ENCODE results near the gene THAP7. TPM values are rescaled to one million over a fixed set of nuclear protein-coding genes. Genes with fewer than 3 reads are reported as not detected.
"Not testable (repeated sequence)": the region's sequence is repeated elsewhere in the genome, so short reads cannot be mapped to it uniquely, and the experiment has no call there.

The THAP7 gene
- total RNA-seq, 1 donor from 2014 or later, result 14.7 TPM

DNA sequence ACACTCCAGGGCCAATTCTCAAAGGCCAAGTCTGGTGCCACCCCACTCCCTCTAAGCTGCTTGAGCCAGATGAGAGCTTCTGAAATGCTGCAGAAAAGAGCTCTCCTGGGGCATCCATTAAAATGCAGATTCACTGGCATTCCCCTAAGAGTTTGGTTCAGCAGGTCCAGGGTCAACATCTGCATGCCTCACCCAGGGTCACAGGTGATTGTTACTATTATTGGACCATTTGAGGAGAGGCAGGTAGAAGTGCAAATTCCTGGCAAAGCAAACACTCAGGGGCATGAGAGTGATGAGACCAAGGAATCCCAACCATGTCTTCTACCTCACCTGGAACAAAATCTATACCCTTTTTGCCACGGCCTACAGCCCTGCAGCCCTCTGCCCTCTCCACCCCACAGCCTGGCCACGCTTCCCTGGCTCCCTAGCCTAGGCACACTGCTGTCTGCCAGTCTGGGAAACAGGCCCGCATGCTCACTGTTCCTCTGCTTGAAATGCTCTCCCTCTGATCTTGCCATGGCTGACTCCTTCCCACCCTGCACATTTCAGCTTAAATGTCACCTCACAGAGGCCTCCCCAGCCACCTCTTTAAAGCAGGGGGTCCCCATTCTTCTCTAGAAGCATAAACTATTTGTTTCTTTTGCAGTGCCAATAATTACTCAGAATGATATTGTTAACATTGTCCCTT lies 8.7 kb upstream of the THAP7 start:
- H4K20me1 ChIP-seq (ENCODE audit: low read depth), result peaks cover 23% of the 10 kb centered on the region
- Mint-ChIP-seq H3K4me3 (no peak overlapping the region), H3K27ac (no peak overlapping the region), H3K36me3 (peaks cover 26% of the 10 kb centered on the region), H3K27me3 (ENCODE audit: insufficient read depth, low read depth) (peaks cover 7% of the 10 kb centered on the region), H3K9me3 (no peaks in the 10 kb centered on the region), H3K4me1 (peaks cover 47% of the 10 kb centered on the region)
- no peak overlapping the region for H3K27ac ChIP-seq
- H3K27me3 ChIP-seq, result no peaks in the 10 kb centered on the region
- H3K9me3 ChIP-seq (ENCODE audit: low read depth), result no peaks in the 10 kb centered on the region
- H3K36me3 ChIP-seq, result no peaks in the 10 kb centered on the region
- no peaks in the 10 kb centered on the region for H3K79me2 ChIP-seq (ENCODE audit: low read depth)
- H3K9ac ChIP-seq, result no peak overlapping the region
- TF ChIP-seq EZH2 (IDR thresholded peaks at IDR 0.05) (no peak), EZH2phosphoT487 (IDR thresholded peaks at IDR 0.05) (no peak)
- TF ChIP-seq, protein P1, sequence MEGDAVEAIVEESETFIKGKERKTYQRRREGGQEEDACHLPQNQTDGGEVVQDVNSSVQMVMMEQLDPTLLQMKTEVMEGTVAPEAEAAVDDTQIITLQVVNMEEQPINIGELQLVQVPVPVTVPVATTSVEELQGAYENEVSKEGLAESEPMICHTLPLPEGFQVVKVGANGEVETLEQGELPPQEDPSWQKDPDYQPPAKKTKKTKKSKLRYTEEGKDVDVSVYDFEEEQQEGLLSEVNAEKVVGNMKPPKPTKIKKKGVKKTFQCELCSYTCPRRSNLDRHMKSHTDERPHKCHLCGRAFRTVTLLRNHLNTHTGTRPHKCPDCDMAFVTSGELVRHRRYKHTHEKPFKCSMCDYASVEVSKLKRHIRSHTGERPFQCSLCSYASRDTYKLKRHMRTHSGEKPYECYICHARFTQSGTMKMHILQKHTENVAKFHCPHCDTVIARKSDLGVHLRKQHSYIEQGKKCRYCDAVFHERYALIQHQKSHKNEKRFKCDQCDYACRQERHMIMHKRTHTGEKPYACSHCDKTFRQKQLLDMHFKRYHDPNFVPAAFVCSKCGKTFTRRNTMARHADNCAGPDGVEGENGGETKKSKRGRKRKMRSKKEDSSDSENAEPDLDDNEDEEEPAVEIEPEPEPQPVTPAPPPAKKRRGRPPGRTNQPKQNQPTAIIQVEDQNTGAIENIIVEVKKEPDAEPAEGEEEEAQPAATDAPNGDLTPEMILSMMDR (IDR thresholded peaks at IDR 0.05), result no peak
- no peak overlapping the region for H3K4me2 ChIP-seq
- peaks cover 28% of the 10 kb centered on the region for H3F3A ChIP-seq (ENCODE audit: low read depth)
- H3K4me1 ChIP-seq, result peaks cover 18% of the 10 kb centered on the region
- H2AFZ ChIP-seq (replicated peaks), result no peak overlapping the region
- no peak overlapping the region for H3K4me3 ChIP-seq
- DNase-seq (ENCODE audit: low spot score), result no peak

DNA sequence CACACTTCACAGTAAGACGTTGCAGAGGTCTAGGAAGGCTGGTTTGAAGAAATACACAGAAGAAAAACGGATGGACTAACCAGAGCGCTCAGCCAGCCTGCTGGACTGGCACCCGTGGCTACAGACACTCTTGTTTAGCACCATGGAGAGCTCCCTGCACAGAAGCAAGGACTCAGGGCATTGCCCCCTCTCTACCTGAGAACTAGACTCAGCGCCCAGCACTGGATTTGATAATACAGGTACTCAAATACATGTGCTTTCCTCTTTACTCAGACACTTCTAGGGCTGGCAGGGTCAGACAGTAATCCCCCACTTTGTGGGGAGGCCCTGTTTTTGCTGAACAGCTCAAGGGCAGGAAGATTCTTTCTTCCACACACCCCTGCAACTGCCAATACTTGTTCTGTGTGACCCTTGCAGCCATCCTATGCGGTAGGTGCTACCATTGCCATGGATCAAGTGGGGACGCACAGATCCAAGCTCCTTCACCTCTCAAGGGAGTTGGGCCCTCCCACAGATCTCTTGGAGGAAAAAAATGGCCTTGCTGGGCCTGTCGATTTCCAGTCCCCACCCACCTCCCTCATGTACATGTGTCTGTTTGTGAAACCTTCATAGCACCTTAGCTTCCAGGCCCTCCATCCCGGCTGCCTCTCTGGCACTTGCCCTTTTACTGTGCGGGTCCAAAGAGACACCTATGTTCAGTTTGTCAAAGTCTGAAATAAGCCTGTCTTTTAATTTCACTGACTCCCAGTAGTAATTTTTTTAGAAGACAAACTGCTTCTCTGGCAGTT lies 7.9 kb upstream of the THAP7 start:
- Histone ChIP-seq H3K27ac (no peak overlapping the region), H3K9ac (no peak overlapping the region), H4K20me1 (ENCODE audit: low read depth) (peaks cover 23% of the 10 kb centered on the region), H3K4me1 (peaks cover 11% of the 10 kb centered on the region), H3K4me3 (no peak overlapping the region), H3K9me3 (ENCODE audit: low read depth) (no peaks in the 10 kb centered on the region), H3K79me2 (ENCODE audit: low read depth) (no peaks in the 10 kb centered on the region), H3K27me3 (no peaks in the 10 kb centered on the region), H3F3A (ENCODE audit: low read depth) (peaks cover 21% of the 10 kb centered on the region), H2AFZ (replicated peaks) (no peak overlapping the region), H3K36me3 (no peaks in the 10 kb centered on the region), H3K4me2 (no peak overlapping the region)
- H3K27me3 Mint-ChIP-seq (ENCODE audit: insufficient read depth, low read depth), result peaks cover 7% of the 10 kb centered on the region
- H3K9me3 Mint-ChIP-seq, result no peaks in the 10 kb centered on the region
- peaks cover 39% of the 10 kb centered on the region for H3K4me1 Mint-ChIP-seq
- H3K4me3 Mint-ChIP-seq, result no peak overlapping the region
- H3K36me3 Mint-ChIP-seq, result peaks cover 26% of the 10 kb centered on the region
- DNase-seq (ENCODE audit: low spot score), result peak; percentile 88
- TF ChIP-seq EZH2phosphoT487 (IDR thresholded peaks at IDR 0.05) (no peak), EZH2 (IDR thresholded peaks at IDR 0.05) (no peak)
- TF ChIP-seq, protein P1 (IDR thresholded peaks at IDR 0.05), result no peak
- H3K27ac Mint-ChIP-seq, result no peak overlapping the region

DNA sequence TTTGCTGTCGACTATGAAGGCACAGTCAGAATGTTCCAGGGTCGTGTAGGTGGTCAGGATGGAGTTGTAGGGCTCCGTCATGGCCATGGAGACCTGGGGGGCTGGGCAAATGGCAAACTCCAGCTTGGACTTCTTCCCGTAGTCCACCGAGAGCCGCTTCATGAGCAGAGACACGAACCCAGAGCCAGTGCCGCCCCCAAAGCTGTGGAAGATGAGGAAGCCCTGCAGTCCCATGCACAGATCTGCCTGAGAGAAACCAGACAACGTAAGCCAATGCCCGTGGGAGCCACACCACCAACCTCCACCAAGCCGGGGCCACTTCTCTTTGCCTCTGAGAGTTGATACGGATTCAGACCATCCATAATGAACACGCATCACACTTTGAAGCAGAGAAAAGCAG lies 7.3 kb upstream of the THAP7 start:
- Histone ChIP-seq H4K20me1 (ENCODE audit: low read depth) (peaks cover 23% of the 10 kb centered on the region), H3F3A (ENCODE audit: low read depth) (peaks cover 16% of the 10 kb centered on the region)
- H3K4me1 ChIP-seq; H3K27ac Mint-ChIP-seq; H2AFZ ChIP-seq (replicated peaks); H3K9me3 Mint-ChIP-seq; H3K9ac ChIP-seq; H3K4me3 Mint-ChIP-seq; H3K79me2 ChIP-seq (ENCODE audit: low read depth); DNase-seq (ENCODE audit: low spot score); H3K36me3 ChIP-seq; H3K9me3 ChIP-seq (ENCODE audit: low read depth); H3K27me3 ChIP-seq; H3K27me3 Mint-ChIP-seq (ENCODE audit: insufficient read depth, low read depth); H3K4me2 ChIP-seq; H3K27ac ChIP-seq; H3K4me3 ChIP-seq: not testable (repeated sequence)
- Mint-ChIP-seq H3K36me3 (peaks cover 27% of the 10 kb centered on the region), H3K4me1 (peaks cover 33% of the 10 kb centered on the region)

DNA sequence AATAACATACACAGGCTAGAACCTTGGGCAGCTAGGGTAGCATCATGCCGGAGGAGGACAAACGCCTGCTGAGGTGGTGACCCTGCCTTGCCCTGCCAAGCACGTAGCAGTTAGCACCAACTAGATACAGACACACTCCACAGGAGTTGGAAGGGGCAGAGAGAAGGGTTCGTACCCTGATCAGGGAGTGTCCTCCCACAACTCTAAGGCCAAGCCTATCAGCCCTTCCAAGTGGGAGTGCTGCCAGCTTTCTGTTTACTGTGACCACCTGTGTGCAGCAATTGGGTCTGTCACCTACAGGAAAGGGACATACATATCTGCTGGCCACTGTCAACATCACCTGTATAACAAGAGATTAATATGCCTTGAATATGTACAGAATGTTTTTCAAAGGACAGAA lies 1.9 kb upstream of the THAP7 start:
- no peaks in the 10 kb centered on the region for H3K9me3 Mint-ChIP-seq
- Histone ChIP-seq H3K79me2 (ENCODE audit: low read depth) (peaks cover 24% of the 10 kb centered on the region), H3K27me3 (no peaks in the 10 kb centered on the region), H3K9ac (no peak overlapping the region), H3K4me1 (peaks cover 9% of the 10 kb centered on the region), H3K9me3 (ENCODE audit: low read depth) (no peaks in the 10 kb centered on the region), H4K20me1 (ENCODE audit: low read depth) (peaks cover 7% of the 10 kb centered on the region), H3K27ac (no peak overlapping the region), H3F3A (ENCODE audit: low read depth) (peaks cover 33% of the 10 kb centered on the region), H2AFZ (replicated peaks) (no peak overlapping the region), H3K36me3 (no peaks in the 10 kb centered on the region), H3K4me3 (no peak overlapping the region), H3K4me2 (peak overlapping the region; percentile 88)
- H3K27ac Mint-ChIP-seq, result no peak overlapping the region
- TF ChIP-seq, protein P1 (IDR thresholded peaks at IDR 0.05), result no peak
- TF ChIP-seq EZH2phosphoT487 (IDR thresholded peaks at IDR 0.05) (no peak), EZH2 (IDR thresholded peaks at IDR 0.05) (no peak)
- peak overlapping the region; percentile 96 for H3K4me3 Mint-ChIP-seq
- H3K36me3 Mint-ChIP-seq, result peaks cover 17% of the 10 kb centered on the region
- peaks cover 11% of the 10 kb centered on the region for H3K27me3 Mint-ChIP-seq (ENCODE audit: insufficient read depth, low read depth)
- DNase-seq (ENCODE audit: low spot score), result no peak
- H3K4me1 Mint-ChIP-seq, result peaks cover 30% of the 10 kb centered on the region

Data from neural progenitor cell (in vitro differentiated cells).